HepG2 (cell line): ENCODE measurements around the gene GRK5. TPM values are rescaled to one million over a fixed set of nuclear protein-coding genes. Genes with fewer than 3 reads are reported as not detected.

Experiments
- ATF1 ChIP-seq: IDR thresholded peaks from 2 replicates; pipeline ENCODE4 v1.6.1; 2016; ENCODE audit warnings: mild to moderate bottlenecking, control low read depth
- EED ChIP-seq: sonication (generic); formaldehyde crosslinking; IDR thresholded peaks from 2 replicates; pipeline ENCODE4 v1.5.0; 2020; ENCODE audit warnings: mild to moderate bottlenecking, missing genetic modification reagents
- ELF1 ChIP-seq: sonication (generic); formaldehyde crosslinking; IDR thresholded peaks from 2 replicates; pipeline ENCODE4 v1.4.0; 2020; ENCODE audit warnings: missing genetic modification reagents
- HNRNPH1 ChIP-seq: fragments of 200-400 bp; formaldehyde crosslinking; optimal IDR thresholded peaks from 2 replicates; pipeline ENCODE3; 2017; ENCODE audit warnings: mild to moderate bottlenecking, low read depth, low read length
- KLF6 ChIP-seq: IDR thresholded peaks from 2 replicates; pipeline ENCODE4 v1.8.0; 2016; ENCODE audit warnings: missing biosample characterization, missing genetic modification reagents
- MBD4 ChIP-seq: IDR thresholded peaks from 2 replicates; pipeline ENCODE4 v1.6.1; 2012; ENCODE audit warnings: low read length, inconsistent platforms, borderline replicate concordance
- NR0B2 ChIP-seq: sonication (generic); formaldehyde crosslinking; IDR thresholded peaks from 2 replicates; pipeline ENCODE4 v1.4.0; 2020; ENCODE audit warnings: mild to moderate bottlenecking, missing genetic modification reagents
- NR2F2 ChIP-seq: IDR thresholded peaks from 2 replicates; pipeline ENCODE4 v1.6.1; 2012; ENCODE audit warnings: low read depth, inconsistent platforms, borderline replicate concordance
- RAD21 ChIP-seq: fragments of 450-650 bp; formaldehyde crosslinking; IDR thresholded peaks from 2 replicates; pipeline ENCODE4 v1.5.0; 2020; ENCODE audit warnings: mild to moderate bottlenecking
- SRSF1 ChIP-seq: fragments of 200-400 bp; formaldehyde crosslinking; optimal IDR thresholded peaks from 2 replicates; pipeline ENCODE3; 2017; ENCODE audit warnings: mild to moderate bottlenecking, low read depth, low read length, moderate library complexity
- U2AF2 ChIP-seq: fragments of 200-400 bp; formaldehyde crosslinking; IDR thresholded peaks from 2 replicates; pipeline ENCODE4 v1.6.1; 2017; ENCODE audit warnings: low read depth, mild to moderate bottlenecking, low read length
- ZBTB42 ChIP-seq: sonication (generic); formaldehyde crosslinking; IDR thresholded peaks from 2 replicates; pipeline ENCODE4 v1.5.0; 2020; ENCODE audit warnings: mild to moderate bottlenecking, missing genetic modification reagents
- ZNF160 ChIP-seq: sonication (generic); formaldehyde crosslinking; IDR thresholded peaks from 2 replicates; pipeline ENCODE4 v1.8.0; 2022; ENCODE audit warnings: mild to moderate bottlenecking, inconsistent platforms, missing genetic modification reagents
- ZNF652 ChIP-seq: IDR thresholded peaks from 2 replicates; pipeline ENCODE4 v1.6.1; 2016; ENCODE audit warnings: low read depth, borderline replicate concordance
- ZNF878 ChIP-seq: sonication (generic); formaldehyde crosslinking; IDR thresholded peaks from 2 replicates; pipeline ENCODE4 v1.8.1; 2023; ENCODE audit warnings: mild to moderate bottlenecking, missing genetic modification reagents, moderate library complexity
- polyA plus RNA-seq, 8 experiments: library from polyadenylated mRNA; depleted of rRNA in 3 of 8; stranded (reverse) in 7 of 8; unstranded in 1 of 8; fragments of >200 nt; fragmentation: Illumina TruSeq in 4 of 8; extraction: Trizol in 4 of 8; gene quantifications; 2 replicates each; pipeline versions ENCODE4 v1.2.1 to v1.2.3, GENCODE V29; 2011 to 2016; ENCODE audit warnings: low read depth in 4 of 8, missing spikeins in 1 of 8, mixed read lengths in 1 of 8; ENCODE audit not compliant: insufficient read depth in 1 of 8
- total RNA-seq, 5 experiments: library from RNA; depleted of rRNA; stranded (reverse); fragments of >200 nt; fragmentation: Illumina TruSeq; extraction: Trizol; gene quantifications; 2 replicates each; pipeline ENCODE4 v1.2.3, GENCODE V29; 2016; ENCODE audit warnings: low read depth in 1 of 5
- TF ChIP-seq, protein P1 (sequence below): IDR thresholded peaks from 2 replicates; pipeline ENCODE4 v1.6.1; 2016; ENCODE audit warnings: control low read depth
- TF ChIP-seq, protein P2 (sequence below): sonication (generic); formaldehyde crosslinking; IDR thresholded peaks from 2 replicates; pipeline ENCODE4 v1.5.0; 2020; ENCODE audit warnings: missing genetic modification reagents
- TF ChIP-seq, protein P3 (sequence below): sonication (generic); formaldehyde crosslinking; IDR thresholded peaks from 2 replicates; pipeline ENCODE4 v1.4.0; 2020; ENCODE audit warnings: mild to moderate bottlenecking, missing genetic modification reagents

GRK5 gene
- total and polyA plus RNA-seq, 2 of the 13 experiments (the other 11 are each of a cell fraction or from before 2014, with no cell fraction given), result 10.4 to 12.6 TPM

DNA sequence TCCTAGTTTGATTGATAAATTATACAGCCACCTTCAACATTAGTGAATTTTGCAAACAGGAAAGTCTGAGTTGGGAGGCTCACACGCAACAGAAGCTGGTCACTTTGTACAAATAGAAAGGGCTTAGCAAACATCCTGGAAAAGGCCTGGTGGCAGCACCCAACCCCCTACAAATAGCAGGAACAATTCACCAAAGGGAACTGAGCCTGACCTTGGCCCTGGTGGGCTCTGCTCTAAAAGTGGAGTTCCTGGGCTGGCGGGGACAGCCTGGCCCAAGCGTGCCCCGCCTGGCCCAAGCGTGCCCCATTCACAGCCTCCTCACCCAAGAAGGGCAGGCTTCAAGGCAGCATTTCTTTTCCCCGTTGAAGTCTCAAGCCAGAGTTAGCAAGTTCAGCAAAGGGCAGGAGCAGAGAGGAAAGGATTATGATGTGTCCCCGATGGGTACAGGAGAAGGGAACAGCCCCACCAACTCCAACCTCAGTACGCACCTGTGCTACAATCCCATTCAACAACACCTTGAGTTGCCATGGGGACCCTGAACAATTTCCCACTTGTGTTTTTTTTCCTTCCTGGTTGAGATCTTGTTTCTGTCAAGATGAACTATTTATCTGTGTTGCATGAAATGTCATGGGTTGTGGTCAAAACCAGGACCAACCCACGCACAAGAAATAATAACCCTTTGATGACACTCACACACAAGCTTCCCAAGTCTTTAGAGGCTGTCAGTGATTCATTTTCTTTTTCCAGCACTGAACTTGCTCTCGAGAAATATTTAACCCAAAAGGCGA is 291.7 kb downstream of the GRK5 start (continued):
- TF ChIP-seq HNRNPH1, result no peak
- TF ChIP-seq NR0B2 (CRISPR knock-in tag), result no peak
- no peak for TF ChIP-seq RAD21 (CRISPR knock-in tag)
- no peak for TF ChIP-seq MBD4
- TF ChIP-seq EED (CRISPR knock-in tag), result no peak
- TF ChIP-seq ZNF160 (CRISPR knock-in tag), result no peak
- TF ChIP-seq SRSF1, result no peak
- 0 out of 2 replicates have a peak, but pooled peaks have one; percentile 31 for TF ChIP-seq NR2F2
- TF ChIP-seq ZBTB42 (CRISPR knock-in tag), result no peak
- TF ChIP-seq ZNF878 (CRISPR knock-in tag), result no peak
- TF ChIP-seq ELF1 (CRISPR knock-in tag), result 0 out of 2 replicates have a peak, but pooled peaks have one; percentile 21
- TF ChIP-seq, protein P1, sequence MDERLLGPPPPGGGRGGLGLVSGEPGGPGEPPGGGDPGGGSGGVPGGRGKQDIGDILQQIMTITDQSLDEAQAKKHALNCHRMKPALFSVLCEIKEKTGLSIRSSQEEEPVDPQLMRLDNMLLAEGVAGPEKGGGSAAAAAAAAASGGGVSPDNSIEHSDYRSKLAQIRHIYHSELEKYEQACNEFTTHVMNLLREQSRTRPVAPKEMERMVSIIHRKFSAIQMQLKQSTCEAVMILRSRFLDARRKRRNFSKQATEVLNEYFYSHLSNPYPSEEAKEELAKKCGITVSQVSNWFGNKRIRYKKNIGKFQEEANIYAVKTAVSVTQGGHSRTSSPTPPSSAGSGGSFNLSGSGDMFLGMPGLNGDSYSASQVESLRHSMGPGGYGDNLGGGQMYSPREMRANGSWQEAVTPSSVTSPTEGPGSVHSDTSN (CRISPR knock-in tag), result no peak
- TF ChIP-seq, protein P2, sequence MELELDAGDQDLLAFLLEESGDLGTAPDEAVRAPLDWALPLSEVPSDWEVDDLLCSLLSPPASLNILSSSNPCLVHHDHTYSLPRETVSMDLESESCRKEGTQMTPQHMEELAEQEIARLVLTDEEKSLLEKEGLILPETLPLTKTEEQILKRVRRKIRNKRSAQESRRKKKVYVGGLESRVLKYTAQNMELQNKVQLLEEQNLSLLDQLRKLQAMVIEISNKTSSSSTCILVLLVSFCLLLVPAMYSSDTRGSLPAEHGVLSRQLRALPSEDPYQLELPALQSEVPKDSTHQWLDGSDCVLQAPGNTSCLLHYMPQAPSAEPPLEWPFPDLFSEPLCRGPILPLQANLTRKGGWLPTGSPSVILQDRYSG (CRISPR knock-in tag), result no peak
- no peak for TF ChIP-seq ATF1 (CRISPR knock-in tag)
- peak; percentile 82 for TF ChIP-seq ZNF652 (CRISPR knock-in tag)
- TF ChIP-seq U2AF2, result no peak
- TF ChIP-seq KLF6, result no peak
- TF ChIP-seq, protein P3, sequence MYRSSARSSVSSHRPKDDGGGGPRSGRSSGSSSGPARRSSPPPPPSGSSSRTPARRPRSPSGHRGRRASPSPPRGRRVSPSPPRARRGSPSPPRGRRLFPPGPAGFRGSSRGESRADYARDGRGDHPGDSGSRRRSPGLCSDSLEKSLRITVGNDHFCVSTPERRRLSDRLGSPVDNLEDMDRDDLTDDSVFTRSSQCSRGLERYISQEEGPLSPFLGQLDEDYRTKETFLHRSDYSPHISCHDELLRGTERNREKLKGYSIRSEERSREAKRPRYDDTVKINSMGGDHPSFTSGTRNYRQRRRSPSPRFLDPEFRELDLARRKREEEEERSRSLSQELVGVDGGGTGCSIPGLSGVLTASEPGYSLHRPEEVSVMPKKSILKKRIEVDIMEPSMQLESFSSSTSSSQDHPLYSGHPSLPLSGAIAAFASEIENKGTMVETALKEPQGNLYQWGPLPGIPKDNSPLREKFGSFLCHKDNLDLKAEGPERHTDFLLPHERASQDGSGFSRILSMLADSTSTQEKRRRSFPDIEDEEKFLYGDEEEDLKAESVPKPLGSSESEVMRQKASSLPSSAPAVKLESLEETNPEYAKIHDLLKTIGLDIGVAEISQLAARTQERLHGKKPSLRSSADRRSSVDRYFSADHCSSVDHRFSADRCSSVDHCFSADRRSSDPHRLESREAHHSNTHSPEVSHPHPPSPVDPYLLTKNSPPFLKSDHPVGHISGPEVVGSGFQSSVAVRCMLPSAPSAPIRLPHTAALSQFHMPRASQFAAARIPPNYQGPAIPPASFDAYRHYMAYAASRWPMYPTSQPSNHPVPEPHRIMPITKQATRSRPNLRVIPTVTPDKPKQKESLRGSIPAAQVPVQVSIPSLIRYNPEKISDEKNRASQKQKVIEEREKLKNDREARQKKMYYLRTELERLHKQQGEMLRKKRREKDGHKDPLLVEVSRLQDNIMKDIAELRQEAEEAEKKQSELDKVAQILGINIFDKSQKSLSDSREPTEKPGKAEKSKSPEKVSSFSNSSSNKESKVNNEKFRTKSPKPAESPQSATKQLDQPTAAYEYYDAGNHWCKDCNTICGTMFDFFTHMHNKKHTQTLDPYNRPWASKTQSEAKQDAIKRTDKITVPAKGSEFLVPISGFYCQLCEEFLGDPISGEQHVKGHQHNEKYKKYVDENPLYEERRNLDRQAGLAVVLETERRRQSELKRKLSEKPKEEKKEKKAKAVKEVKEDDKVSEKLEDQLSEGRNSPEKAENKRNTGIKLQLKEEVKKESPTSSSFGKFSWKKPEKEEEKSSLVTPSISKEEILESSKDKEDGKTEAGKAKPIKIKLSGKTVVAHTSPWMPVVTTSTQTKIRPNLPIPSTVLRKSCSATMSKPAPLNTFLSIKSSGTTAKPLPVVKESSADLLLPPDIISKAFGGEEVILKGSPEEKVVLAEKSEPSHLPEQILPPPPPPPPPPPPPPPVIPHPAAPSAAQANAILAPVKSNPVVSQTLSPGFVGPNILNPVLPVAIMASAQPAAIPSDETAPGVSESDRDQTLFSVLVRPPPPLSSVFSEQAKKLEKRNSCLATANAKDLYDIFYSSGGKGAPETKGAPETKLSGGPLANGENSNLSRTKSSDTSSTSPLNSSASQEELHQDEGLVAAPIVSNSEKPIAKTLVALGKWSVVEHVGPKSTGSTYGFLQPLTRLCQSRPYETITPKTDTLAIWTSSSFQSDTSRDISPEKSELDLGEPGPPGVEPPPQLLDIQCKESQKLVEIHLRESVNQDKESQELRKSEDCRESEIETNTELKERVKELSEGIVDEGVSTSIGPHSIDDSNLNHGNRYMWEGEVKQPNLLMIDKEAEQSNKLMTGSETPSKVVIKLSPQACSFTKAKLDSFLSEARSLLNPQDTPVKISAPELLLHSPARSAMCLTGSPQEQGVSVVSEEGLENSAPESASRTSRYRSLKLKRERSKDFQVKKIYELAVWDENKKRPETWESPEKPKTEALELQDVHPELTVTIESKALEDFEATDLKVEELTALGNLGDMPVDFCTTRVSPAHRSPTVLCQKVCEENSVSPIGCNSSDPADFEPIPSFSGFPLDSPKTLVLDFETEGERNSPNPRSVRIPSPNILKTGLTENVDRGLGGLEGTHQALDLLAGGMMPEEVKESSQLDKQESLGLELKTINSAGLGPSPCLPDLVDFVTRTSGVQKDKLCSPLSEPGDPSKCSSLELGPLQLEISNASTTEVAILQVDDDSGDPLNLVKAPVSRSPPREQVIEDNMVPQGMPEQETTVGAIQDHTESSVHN (CRISPR knock-in tag), result no peak
